Right renal cortex interstitium (tissue), 3 donors: Measurements from ENCODE around the gene SYNGR3. TPM values are rescaled to one million over a fixed set of nuclear protein-coding genes. Genes with fewer than 3 reads are reported as not detected.
A peak's percentile ranks its signal among the peaks of the same experiment; 100 is the strongest.
"Not testable (repeated sequence)": the region's sequence is repeated elsewhere in the genome, so short reads cannot be mapped to it uniquely, and the experiment has no call there.

Experiments
- DNase-seq, 3 donors: peaks; one replicate each; pipeline ENCODE4 v3.0.0-alpha.2; 2013; ENCODE audit warnings: low read depth in 3 of 3, low spot score in 2 of 3
- polyA plus RNA-seq, 3 donors: library from polyadenylated mRNA; unstranded; fragments of 120-200 nt; gene quantifications; one replicate each; pipeline ENCODE4 v1.2.1, GENCODE V29; 2013; ENCODE audit not compliant: insufficient read length in 3 of 3

Gene SYNGR3
- polyA plus RNA-seq, 3 donors = 1.3 to 1.9 (median 1.4) TPM

DNA sequence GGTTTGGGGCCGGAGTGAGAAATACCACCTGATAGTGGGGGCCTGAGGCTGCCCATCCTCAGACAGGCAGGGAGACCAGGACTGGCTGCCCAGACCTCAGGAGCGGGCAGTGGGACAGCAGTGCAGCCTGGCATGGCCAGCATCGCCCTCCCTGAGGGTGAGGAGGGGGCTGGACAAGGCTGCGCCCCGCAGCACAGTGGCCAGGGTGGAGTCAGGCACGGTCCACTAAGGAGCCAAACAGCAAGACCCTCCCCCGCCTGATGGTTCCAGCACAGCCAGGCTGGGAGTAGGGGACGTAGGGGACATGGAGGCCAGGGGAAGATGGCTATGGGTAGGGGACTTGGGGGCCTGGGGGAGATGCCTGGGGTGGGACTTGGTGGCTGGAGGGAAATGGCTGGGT lies 16.5 kb downstream of the SYNGR3 start:
- DNase-seq = no peak

DNA sequence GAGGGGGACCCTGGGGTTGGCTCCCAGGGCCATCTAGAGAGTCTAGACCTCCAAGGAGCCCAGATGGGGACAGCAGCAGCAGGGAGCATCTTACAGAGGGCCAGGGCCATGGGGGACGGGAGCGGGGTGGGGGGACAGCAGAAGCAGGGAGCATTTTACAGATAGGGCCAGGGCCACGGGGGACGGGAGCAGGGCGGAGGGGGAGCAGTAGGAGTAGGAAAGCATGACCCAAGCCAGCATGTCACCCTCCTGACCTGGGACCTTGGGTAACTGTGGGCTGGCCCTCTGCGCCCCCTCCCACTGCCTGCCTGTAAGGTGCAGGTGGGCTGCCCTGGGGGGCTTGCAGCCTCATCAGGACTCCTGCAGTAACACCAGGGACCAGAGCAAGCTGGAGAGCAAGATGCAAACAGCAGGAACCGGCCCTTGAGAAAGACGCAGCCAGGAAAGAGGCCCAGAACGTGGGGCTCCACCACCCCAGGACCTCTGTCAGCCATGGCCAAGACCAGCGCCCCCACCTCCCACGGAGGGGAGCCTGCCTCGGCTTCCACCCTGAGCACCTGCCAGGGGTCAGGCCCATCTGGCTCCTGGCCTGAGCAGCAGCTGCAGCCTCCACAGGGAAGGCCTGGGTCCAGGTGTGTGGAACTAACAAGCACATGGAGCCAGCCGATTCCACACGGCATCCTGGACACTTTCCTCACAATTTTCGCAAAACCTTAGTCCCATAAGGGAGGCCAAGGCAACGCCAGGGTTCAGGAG lies 17.5 kb downstream of the SYNGR3 start:
- DNase-seq = no peak

DNA sequence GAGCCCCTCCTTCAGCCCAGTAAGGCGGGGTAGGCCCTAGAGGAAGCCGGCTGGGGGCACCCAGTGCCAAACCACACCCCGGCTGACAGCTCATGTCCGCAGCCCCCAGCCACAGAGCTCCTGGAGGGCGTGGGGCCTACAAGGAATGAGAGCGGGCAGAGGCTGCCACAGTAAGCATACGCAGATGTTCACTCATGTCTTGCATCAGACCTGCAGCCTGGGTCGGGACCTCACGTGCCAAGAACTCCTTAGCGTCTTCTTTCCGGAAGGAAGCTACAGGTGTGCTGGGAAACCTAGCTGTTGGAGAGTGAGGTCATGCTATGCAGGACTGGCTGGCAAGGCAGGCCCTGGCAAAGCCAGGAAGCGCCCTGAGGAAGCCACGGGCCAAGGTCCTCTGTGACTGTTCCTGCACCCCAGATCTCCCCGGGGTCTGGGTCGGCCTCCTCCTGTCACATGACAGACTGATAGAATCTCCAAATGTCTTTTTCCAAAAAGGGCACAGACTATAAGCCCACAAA lies 18.3 kb downstream of the SYNGR3 start:
- DNase-seq = no peak

DNA sequence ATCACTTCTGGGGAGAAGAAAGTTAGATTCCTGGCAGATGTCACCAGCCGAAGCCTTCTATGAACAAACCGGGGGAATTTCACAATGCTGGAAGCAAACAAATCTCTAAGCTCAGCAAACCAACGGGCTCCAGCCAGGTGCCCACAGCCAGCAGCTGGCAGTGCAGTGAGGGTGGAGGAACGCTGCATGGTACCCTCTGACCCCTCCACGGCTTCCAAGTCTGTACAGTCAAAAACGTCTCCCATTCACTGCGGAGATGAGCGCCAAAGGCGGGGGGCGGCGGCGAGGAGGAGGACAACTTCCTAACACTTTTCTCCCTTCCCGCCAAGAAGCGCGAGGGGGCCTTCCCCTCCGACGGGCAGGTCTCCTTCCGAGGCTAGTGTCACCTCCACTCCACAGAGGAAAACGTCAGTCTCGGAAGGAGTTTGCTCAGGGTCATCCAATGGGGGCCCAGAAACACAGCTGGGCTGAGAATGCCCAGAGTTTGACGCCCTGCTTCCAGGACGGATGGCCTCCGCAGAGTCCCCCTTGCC lies 18.9 kb downstream of the SYNGR3 start:
- DNase-seq = no peak

DNA sequence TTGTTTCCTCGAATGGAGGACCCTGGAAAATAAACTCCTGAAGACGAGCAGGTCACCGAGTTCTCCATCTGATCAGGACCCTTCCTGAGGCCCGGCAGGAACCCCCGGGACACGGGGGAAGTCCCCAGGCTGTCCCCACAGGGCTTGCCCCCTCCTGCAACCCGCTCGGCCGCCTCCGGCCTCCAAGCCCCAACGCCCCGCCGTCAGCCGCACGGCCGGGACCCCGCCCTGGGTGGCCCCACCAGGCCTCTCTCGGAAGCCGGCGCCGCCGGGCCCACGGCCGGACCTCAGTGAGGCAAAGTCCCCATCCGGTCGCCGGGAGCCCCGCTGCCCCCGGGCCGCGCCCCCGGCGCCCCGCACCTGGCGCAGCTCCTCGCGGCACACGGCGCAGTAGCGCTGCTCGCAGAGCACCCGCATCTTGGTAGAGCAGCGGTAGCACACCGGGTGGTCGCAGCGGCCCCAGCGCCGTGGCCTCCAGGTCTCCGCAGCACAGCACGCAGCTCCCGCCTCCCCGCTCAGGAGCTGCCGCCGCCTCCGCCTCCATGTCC lies 19.5 kb downstream of the SYNGR3 start:
- DNase-seq = no peak

DNA sequence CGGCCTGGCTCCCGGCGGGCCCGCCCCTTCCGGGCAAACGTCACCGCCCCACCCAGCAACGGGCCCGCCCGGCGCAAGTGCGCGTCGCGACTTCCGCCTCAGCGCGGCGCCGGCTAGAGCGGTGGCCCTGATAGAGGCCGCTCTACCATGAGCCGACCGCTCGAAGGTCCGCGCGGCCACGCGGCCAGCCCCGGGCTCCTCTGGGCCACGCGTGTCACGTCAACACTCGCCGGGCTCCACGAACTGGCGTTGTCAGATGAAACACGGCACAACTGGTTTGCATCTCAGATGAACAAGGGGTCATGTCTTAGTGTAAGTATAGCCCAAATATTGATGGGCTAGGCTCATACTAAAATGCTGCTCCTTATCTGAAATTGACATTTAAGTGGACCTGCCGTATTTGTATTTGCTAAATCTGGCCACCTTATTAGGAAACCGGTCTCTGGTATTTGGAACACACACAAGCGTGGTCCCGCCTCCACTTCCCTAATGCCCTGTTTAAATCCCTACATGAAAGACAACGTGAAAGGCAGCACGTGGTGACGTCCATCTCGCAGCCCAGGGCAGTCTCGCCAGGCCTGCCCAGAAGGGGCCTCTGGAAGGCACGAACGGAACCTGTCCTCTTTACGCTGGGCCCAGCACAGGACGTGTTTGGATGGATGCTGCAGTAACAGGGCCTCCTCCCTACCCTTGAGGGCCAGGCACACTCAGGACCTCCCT lies 20.2 kb downstream of the SYNGR3 start, which contains the start of gene ZNF598:
Gene ZNF598, minus strand, starts transcription at position 31 of the 720 bp plus-strand sequence.
- DNase-seq = peak in 1 of 3 donors; percentile 75

DNA sequence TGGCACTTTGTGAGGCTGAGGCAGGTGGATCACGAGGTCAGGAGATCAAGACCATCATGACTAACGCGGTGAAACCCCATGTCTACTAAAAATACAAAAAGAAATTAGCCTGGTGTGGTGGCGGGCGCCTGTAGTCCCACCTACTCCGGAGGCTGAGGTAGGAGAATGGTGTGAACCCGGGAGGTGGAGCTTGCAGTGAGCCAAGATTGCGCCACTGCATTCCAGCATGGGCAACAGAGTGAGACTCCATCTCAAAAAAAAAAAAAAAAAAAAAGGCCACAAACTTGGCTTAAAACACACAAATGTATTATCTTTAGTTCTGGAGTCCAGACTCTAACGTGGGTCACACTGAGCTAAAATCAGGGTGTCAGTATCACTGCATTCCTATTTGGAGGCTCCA lies 22.0 kb downstream of the SYNGR3 start:
- DNase-seq = not testable (repeated sequence)

DNA sequence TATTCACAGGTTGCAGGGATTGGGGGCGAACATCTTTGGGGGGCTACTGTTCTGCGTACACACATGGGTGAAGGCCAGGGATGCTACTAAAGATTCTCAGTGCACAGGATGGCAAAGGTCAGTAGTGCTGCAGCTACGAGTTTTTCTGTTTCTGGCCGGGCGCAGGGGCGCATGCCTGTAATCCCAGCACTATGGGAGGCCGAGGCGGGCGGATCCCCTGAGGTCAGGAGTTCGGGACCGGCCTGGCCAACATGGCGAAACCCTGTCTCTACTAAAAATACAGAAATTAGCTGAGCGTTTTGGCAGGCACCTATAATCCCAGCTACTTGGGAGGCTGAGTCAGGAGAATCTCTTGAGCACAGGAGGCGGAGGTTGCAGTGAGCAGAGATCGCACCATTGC lies 23.8 kb downstream of the SYNGR3 start:
- no peak for DNase-seq

DNA sequence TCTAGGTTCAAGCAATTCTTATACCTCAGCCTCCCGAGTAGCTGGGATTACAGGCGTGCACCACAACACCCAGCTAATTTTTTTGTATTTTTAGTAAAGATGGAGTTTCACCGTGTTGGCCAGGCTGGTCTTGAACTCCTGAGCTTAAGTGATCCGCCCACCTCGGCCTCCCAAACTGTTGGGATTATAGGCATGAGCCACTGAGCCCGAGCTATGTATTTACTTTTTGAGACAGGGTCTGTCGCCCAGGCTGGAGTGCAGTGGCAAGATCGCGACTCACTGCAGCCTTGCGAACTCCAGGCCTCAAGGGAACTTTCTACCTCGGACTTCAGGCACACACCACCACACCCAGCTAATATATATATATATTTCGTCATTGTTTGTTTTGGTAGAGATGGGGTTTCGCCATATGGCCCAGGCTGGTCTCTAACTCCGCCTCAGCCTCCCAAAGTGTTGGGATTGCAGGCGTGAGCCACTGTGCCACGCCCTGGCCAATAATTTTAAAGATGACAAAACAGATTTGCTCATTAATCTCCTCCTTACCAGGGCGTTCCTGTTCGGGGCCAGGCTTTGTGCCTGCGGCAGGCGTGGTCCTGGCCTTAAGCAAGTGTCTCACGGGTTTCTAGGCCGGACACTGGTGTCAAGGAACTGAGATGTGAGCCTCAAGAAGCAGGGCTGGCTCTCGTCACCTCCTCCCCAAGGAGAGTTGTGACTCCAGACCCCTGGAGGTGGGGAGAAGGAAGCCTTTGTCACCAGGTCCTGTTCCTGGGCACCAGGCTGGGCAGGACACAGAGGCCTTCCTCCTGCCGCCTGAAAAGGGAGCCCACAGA lies 25.6 kb downstream of the SYNGR3 start:
- DNase-seq = no peak

DNA sequence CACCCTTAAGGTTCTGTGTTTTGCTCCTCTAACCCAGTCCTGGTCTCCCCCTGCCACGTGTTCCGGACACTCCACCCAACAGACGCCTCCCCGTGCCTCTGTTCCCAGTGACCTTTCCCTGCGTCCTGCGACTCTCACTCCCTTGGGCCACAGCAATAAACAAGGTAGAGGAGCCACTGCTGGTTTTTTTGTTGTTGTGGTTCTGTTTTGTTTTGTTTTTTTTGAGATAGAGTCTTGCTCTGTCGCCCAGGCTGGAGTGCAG lies 26.1 kb downstream of the SYNGR3 start:
- no peak for DNase-seq

DNA sequence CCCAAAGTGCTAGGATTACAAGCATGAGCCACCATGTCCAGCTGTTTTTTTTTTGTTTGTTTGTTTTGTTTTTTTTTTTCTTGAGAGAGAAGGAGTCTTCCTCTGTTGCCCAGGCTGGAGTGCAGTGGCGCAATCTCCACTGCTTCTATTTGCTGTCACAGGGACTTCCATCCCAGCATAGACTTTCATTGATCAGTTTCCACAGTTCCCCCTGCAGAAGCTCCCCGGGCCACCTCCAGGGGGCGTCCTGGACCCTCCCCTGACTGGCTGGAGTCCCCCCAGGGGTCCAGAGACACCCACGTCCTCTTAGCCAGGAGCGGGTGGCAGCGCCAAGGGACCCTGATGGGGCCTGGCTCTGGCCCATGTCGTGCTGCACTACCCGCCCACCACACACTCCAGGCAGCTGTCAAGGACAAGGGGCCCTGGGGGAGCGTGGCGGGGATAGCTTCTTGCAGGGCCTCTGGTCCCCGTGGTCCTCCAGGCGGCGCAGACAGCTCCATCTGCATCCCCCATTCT lies 26.7 kb downstream of the SYNGR3 start:
- DNase-seq = no peak

DNA sequence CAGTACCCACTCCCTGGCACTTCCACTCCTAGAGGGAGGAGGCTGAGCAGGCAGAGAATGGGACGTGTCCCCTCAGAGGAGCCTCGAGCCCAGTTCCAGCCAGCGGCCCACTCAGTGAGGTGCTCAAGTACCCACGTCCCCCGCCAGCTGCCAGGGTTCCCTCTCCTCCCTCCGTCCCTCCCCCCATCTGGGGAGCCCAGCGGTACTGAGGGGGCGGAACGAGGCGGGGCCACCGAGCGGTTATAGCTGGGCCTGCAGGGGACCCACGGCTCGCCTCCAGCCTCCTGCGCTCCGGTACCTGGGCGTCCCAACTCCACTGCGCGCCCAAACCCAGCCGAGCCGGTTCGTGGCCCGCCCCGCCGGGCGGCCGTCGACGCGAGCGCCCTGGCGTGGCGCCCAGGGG lies 29.7 kb downstream of the SYNGR3 start, which contains the start of gene NPW:
Gene NPW, plus strand, starts transcription at position 268 of the 403 bp plus-strand sequence.
- DNase-seq = no peak

DNA sequence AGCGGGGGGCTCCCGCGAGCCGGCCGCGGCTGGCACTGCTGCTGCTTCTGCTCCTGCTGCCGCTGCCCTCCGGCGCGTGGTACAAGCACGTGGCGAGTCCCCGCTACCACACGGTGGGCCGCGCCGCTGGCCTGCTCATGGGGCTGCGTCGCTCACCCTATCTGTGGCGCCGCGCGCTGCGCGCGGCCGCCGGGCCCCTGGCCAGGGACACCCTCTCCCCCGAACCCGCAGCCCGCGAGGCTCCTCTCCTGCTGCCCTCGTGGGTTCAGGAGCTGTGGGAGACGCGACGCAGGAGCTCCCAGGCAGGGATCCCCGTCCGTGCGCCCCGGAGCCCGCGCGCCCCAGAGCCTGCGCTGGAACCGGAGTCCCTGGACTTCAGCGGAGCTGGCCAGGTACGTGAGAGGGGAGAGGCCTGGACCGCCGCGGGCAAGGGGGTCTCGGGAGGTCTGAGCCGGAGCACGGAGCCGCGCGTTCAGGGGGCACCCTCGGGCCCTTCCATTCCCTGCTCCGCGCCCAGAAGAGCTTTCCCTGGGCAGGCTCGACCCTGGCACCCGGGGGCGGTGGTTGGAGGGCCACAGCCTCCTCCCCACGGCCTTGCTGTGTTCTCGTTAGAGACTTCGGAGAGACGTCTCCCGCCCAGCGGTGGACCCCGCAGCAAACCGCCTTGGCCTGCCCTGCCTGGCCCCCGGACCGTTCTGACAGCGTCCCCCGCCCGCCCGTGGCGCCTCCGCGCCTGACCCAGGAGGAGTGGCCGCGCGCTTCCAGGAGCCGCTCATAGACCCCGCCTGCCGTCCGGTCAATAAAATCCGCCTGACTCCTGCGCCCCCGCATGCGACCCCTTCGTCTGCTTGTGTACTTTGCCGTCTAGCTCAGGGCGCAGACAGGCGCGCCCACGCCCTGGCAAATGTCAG lies 30.4 kb downstream of the SYNGR3 start:
- no peak for DNase-seq

DNA sequence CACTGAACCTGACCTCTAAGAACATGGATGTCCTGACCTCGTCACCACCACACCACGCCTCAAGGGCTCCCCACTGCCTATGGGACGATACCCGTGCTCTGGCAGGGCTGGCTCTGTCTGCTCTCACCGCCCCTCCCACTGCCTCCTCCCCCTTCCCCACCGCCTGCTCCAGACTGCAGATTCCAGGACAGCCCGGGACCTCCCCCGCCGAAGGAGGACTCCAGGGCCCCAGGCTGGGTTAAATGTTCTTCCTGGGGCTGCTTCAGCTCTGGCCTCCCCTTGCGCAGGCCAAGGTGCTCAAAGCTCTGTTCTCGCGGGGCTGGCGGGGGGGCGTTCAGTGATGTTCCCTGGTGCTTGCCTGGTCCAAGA lies 32.9 kb downstream of the SYNGR3 start:
- DNase-seq = no peak

DNA sequence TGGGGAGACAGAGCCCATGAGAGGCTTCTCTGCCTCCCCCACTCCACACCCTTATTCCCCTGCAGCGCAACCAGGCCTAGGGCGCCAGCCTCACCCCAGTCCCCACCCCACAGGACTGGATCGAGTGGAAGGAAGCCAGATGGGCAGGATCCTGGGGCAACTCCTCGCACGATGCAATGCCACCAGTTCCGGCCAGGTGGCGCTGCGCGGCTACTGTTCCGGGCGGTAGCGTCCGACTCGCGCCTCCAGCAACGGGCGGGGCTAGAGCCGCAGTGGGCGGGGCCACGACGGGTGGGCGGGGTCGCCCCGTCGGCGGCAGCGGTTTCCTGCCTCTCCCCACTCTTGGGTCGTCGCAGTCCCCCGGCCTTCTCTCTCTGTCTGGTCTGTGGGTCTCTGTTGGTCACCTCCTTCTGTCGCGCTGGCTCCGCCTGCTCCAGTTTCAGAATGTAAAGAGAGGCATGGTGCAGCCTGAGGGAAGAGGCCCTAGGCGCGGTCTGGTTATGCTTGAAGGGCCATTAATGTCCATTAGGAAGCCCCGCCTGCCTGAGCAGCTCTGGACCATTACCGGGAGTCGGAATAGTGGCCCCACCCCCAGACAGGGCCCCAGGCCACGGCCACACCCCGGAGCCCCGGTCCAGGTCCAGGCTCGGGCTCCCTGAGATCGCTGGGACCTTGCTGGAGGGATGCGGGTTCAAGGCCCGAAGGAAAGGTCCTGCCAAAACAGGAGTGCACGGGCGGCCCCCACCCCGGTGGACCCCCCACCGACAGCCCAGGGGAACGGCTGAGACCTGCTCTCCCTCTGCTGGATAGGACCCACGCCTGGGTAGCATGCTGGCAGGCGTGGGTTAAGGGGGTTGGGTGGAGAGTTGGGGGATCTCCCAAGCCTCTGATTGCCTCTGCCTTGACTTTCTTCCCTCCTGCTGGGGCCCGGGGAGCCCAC lies 33.6 kb downstream of the SYNGR3 start:
- peak in 1 of 3 donors; percentile 87 for DNase-seq

DNA sequence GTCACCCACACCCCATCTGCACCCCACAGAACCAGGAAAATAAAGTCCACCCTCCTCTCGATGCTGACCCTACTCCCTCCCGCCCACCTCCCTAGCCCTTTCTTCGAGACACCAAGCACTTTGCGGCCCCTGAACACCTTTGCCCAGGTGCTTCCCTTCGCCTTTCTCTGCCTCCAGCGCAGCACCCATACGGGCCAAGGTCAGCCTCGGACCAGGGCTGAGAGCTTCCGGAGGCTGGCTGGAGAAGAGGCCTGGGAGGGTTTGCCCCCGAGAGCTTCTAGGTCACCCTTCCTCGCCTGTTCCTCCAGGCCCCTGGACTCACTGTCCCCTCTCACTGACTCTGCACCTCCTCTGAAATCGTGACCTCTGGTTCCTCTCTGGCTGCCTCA lies 34.3 kb downstream of the SYNGR3 start:
- no peak for DNase-seq

DNA sequence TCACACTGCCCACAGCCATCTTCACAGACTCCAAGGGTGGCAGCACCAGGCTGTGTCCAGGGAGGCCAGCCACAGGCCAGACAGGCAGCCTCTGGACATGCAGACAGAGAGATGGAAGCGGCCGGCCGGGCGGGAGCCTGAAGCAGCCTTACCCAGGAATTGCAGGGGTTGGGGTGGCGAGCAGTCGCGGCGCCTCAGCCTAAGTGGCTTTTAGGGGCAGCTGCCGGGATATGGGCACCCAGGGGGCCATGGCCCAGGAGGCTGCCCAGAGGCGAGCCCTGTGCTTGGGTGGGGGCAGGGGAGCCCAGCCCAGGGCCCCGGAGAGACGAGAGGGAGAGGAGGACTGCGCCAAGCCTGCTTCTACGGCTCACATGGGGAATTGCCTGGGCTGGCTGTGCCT lies 35.5 kb downstream of the SYNGR3 start:
- DNase-seq = no peak

DNA sequence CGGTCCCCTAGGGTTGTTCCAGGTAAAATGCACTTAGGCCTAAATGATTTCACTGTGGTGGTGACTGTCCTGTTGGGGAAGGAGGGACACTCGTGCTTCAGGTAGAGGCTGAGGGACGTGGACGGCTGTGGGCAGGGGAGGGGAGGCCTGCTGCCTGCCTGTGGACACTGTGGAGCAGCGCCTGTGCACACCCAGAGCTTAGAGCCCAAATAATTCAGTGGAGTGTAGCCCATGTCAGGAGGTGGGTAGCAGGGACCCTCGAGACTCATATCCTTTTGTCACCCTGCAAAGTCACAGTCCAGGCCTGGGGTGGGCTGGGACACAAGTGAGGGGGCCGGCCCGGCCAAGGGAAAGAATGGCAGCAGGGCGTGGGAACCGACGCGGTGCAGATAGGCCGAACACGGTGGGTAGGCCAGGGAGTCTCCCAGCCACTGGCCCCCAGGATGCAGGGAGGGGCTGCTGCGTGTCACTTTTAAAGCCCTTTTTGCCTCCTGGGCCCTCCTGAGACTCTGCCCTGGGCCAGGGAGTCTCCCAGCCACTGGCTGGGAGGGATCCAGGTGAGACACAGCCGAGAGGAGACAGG lies 36.2 kb downstream of the SYNGR3 start:
- DNase-seq = no peak
